Activated CD4-positive, alpha-beta T cell treated with anti-CD3 and anti-CD28 coated beads for 24 hours (primary cell): Measurements from ENCODE around the gene ADARB2.
"Not testable (repeated sequence)": the region's sequence is repeated elsewhere in the genome, so short reads cannot be mapped to it uniquely, and the experiment has no call there.

Source experiments
- DNase-seq, 2 donors: peaks; one replicate each; pipeline ENCODE4 v3.0.0-alpha.2; 2020; ENCODE audit warnings: low read depth in 2 of 2

ADARB2 gene

GRCh38 chr10:1643161-1643907, 94.0 kb downstream of the ADARB2 start:
- peak in 1 of 2 donors; percentile 3 for DNase-seq

- no peak for DNase-seq
Measured at GRCh38 chr10:1642600-1643160, 94.6 kb downstream of the ADARB2 start.

GRCh38 chr10:1641402-1641801, 95.9 kb downstream of the ADARB2 start:
- no peak for DNase-seq

- no peak for DNase-seq
Measured at GRCh38 chr10:1638889-1639419, 98.4 kb downstream of the ADARB2 start.

GRCh38 chr10:1635340-1635739, 102.0 kb downstream of the ADARB2 start:
- DNase-seq: no peak

- DNase-seq: no peak
Measured at GRCh38 chr10:1634239-1634638, 103.1 kb downstream of the ADARB2 start.

- DNase-seq: no peak
Measured at GRCh38 chr10:1633783-1634182, 103.5 kb downstream of the ADARB2 start.

GRCh38 chr10:1632596-1632995, 104.7 kb downstream of the ADARB2 start:
- DNase-seq: no peak

- no peak for DNase-seq
Measured at GRCh38 chr10:1632141-1632540, 105.2 kb downstream of the ADARB2 start.

- no peak for DNase-seq
Measured at GRCh38 chr10:1631282-1631681, 106.0 kb downstream of the ADARB2 start.

- no peak for DNase-seq
Measured at GRCh38 chr10:1630304-1630703, 107.0 kb downstream of the ADARB2 start.

- DNase-seq: no peak
Measured at GRCh38 chr10:1629326-1630198, 107.8 kb downstream of the ADARB2 start.

- no peak for DNase-seq
Measured at GRCh38 chr10:1628757-1629156, 108.6 kb downstream of the ADARB2 start.

- no peak for DNase-seq
Measured at GRCh38 chr10:1627945-1628344, 109.4 kb downstream of the ADARB2 start.

- no peak for DNase-seq
Measured at GRCh38 chr10:1626835-1627234, 110.5 kb downstream of the ADARB2 start.

- DNase-seq: no peak
Measured at GRCh38 chr10:1626410-1626809, 110.9 kb downstream of the ADARB2 start.

- DNase-seq: no peak
Measured at GRCh38 chr10:1625731-1626130, 111.6 kb downstream of the ADARB2 start.

- no peak for DNase-seq
Measured at GRCh38 chr10:1625079-1625478, 112.2 kb downstream of the ADARB2 start.

- no peak for DNase-seq
Measured at GRCh38 chr10:1624240-1624639, 113.1 kb downstream of the ADARB2 start.

- no peak for DNase-seq
Measured at GRCh38 chr10:1620803-1621202, 116.5 kb downstream of the ADARB2 start.

- not testable (repeated sequence) for DNase-seq
Measured at GRCh38 chr10:1617376-1618317, 119.7 kb downstream of the ADARB2 start.
